H9 (cell line): ENCODE data around the gene FUT6. TPM values are rescaled to one million over a fixed set of nuclear protein-coding genes. Genes with fewer than 3 reads are reported as not detected.

Source experiments
- DNase-seq: peaks from one replicate; pipeline ENCODE4 v3.0.0-alpha.2; 2017
- H2AFZ ChIP-seq: one replicate; pipeline ENCODE4 v1.6.1; 2013; ENCODE audit warnings: mild to moderate bottlenecking, low read length, control low read depth, moderate library complexity
- H2AK5ac ChIP-seq: 2 replicates; pipeline ENCODE4 v1.6.1; 2013; ENCODE audit warnings: low read length, control low read depth, mixed read lengths; ENCODE audit not compliant: insufficient read length
- H2BK120ac ChIP-seq: one replicate; pipeline ENCODE4 v1.6.1; 2013; ENCODE audit warnings: low read depth, mild to moderate bottlenecking, low read length, control low read depth, inconsistent platforms; ENCODE audit not compliant: poor library complexity, severe bottlenecking
- H2BK12ac ChIP-seq: 2 replicates; pipeline ENCODE4 v1.6.1; 2013; ENCODE audit warnings: low read length, control low read depth, mixed read lengths, low read depth; ENCODE audit not compliant: insufficient read length
- H2BK15ac ChIP-seq: 2 replicates; pipeline ENCODE4 v1.6.1; 2013; ENCODE audit warnings: low read depth, low read length, control low read depth
- H2BK20ac ChIP-seq: one replicate; pipeline ENCODE4 v1.6.1; 2013; ENCODE audit warnings: low read depth, mild to moderate bottlenecking, low read length, control low read depth, inconsistent platforms; ENCODE audit not compliant: poor library complexity, severe bottlenecking
- H2BK5ac ChIP-seq: 2 replicates; pipeline ENCODE4 v1.6.1; 2013; ENCODE audit warnings: low read length, control low read depth, mixed read lengths; ENCODE audit not compliant: insufficient read length
- H3K14ac ChIP-seq: 2 replicates; pipeline ENCODE4 v1.6.1; 2013; ENCODE audit warnings: low read length, control low read depth; ENCODE audit not compliant: insufficient read depth
- H3K18ac ChIP-seq: 2 replicates; pipeline ENCODE4 v1.6.1; 2013; ENCODE audit warnings: low read depth, mild to moderate bottlenecking, mixed read lengths, low read length, control low read depth; ENCODE audit not compliant: insufficient read length
- H3K23ac ChIP-seq: 2 replicates; pipeline ENCODE4 v1.6.1; 2013; ENCODE audit warnings: low read length, control low read depth, mixed read lengths, low read depth; ENCODE audit not compliant: insufficient read length
- H3K23me2 ChIP-seq: 2 replicates; pipeline ENCODE4 v1.6.1; 2013; ENCODE audit warnings: low read depth, mild to moderate bottlenecking, mixed read lengths, low read length, control low read depth; ENCODE audit not compliant: insufficient read length, poor library complexity, severe bottlenecking
- H3K27ac ChIP-seq: 2 replicates; pipeline ENCODE4 v1.5.1; 2013; ENCODE audit warnings: low read length, control low read depth, mixed read lengths, low read depth; ENCODE audit not compliant: insufficient read length
- H3K27me3 ChIP-seq: 2 replicates; pipeline ENCODE4 v1.6.1; 2013; ENCODE audit warnings: low read length, control low read depth, inconsistent platforms; ENCODE audit not compliant: insufficient read depth
- H3K4ac ChIP-seq: 2 replicates; pipeline ENCODE4 v1.6.1; 2013; ENCODE audit warnings: low read depth, mild to moderate bottlenecking, control low read depth, inconsistent platforms, low read length, moderate library complexity
- H3K4me1 ChIP-seq: 2 replicates; pipeline ENCODE4 v1.6.1; 2013; ENCODE audit warnings: low read length, control low read depth, inconsistent platforms; ENCODE audit not compliant: insufficient read depth
- H3K4me2 ChIP-seq: 2 replicates; pipeline ENCODE4 v1.6.1; 2013; ENCODE audit warnings: low read length, control low read depth, mixed read lengths; ENCODE audit not compliant: insufficient read length, insufficient read depth
- H3K56ac ChIP-seq: 2 replicates; pipeline ENCODE4 v1.6.1; 2013; ENCODE audit warnings: low read depth, mild to moderate bottlenecking, mixed read lengths, low read length, control low read depth; ENCODE audit not compliant: insufficient read length
- H3K79me1 ChIP-seq: 2 replicates; pipeline ENCODE4 v1.6.1; 2013; ENCODE audit warnings: low read depth, mild to moderate bottlenecking, moderate library complexity, low read length, control low read depth, inconsistent platforms; ENCODE audit not compliant: insufficient read depth, poor library complexity, severe bottlenecking
- H3K79me2 ChIP-seq: 2 replicates; pipeline ENCODE4 v1.6.1; 2013; ENCODE audit warnings: low read length, control low read depth, inconsistent platforms; ENCODE audit not compliant: insufficient read depth
- H3K9ac ChIP-seq: 2 replicates; pipeline ENCODE4 v1.6.1; 2013; ENCODE audit warnings: low read length, control low read depth, mixed read lengths; ENCODE audit not compliant: insufficient read length; ENCODE audit errors: extremely low read depth
- H3K9me3 ChIP-seq: one replicate; pipeline ENCODE4 v1.6.1; 2013; ENCODE audit warnings: low read depth, low read length, inconsistent platforms; ENCODE audit not compliant: control insufficient read depth
- H3T11ph ChIP-seq: one replicate; pipeline ENCODE4 v1.6.1; 2013; ENCODE audit warnings: mild to moderate bottlenecking, low read length, control low read depth, inconsistent platforms
- H4K20me1 ChIP-seq: one replicate; pipeline ENCODE4 v1.6.1; 2013; ENCODE audit not compliant: control insufficient read depth, insufficient read length, insufficient read depth
- H4K5ac ChIP-seq: 2 replicates; pipeline ENCODE4 v1.6.1; 2013; ENCODE audit warnings: low read depth, mild to moderate bottlenecking, mixed read lengths, low read length, control low read depth; ENCODE audit not compliant: insufficient read length
- H4K8ac ChIP-seq: replicated peaks from 2 replicates; pipeline ENCODE4 v1.6.1; 2013; ENCODE audit warnings: low read length, control low read depth, mixed read lengths, low read depth; ENCODE audit not compliant: insufficient read length
- H4K91ac ChIP-seq: 2 replicates; pipeline ENCODE4 v1.6.1; 2013; ENCODE audit warnings: low read depth, mild to moderate bottlenecking, moderate library complexity, mixed read lengths, low read length, control low read depth; ENCODE audit not compliant: insufficient read length
- H3K27ac Mint-ChIP-seq, 3 experiments: 2 replicates in 2 of 3; 3 replicates in 1 of 3; pipeline ENCODE4 v1.8.0; 2020 to 2021; ENCODE audit warnings: mixed read lengths in 3 of 3, mild to moderate bottlenecking in 1 of 3, moderate library complexity in 1 of 3
- H3K27me3 Mint-ChIP-seq: 2 replicates; pipeline ENCODE4 v1.8.0; 2021; ENCODE audit warnings: low read depth, mild to moderate bottlenecking, moderate library complexity, mixed read lengths
- H3K36me3 Mint-ChIP-seq, 3 experiments: 2 replicates in 2 of 3; 3 replicates in 1 of 3; pipeline ENCODE4 v1.8.0; 2020 to 2021; ENCODE audit warnings: low read depth in 3 of 3, mixed read lengths in 3 of 3; ENCODE audit not compliant: insufficient read depth in 1 of 3
- H3K4me1 Mint-ChIP-seq, 2 experiments: 2 replicates each; pipeline ENCODE4 v1.8.0; 2020; ENCODE audit warnings: mixed read lengths in 2 of 2
- H3K4me3 Mint-ChIP-seq, 2 experiments: 2 replicates in 1 of 2; 3 replicates in 1 of 2; pipeline ENCODE4 v1.8.0; 2020 to 2021; ENCODE audit warnings: mild to moderate bottlenecking in 2 of 2, mixed read lengths in 2 of 2, moderate library complexity in 1 of 2
- H3K9me3 Mint-ChIP-seq, 2 experiments: 2 replicates in 1 of 2; 3 replicates in 1 of 2; pipeline ENCODE4 v1.8.0; 2020; ENCODE audit warnings: mild to moderate bottlenecking in 2 of 2, mixed read lengths in 2 of 2, moderate library complexity in 1 of 2
- CTCF ChIP-seq: fragments of 200-600 bp; sonication (generic); conservative IDR thresholded peaks from 3 replicates; pipeline ENCODE4 v1.8.0; 2021; ENCODE audit warnings: antibody characterized with exemption, mild to moderate bottlenecking
- WGBS: extraction: QIAGEN DNeasy Blood & Tissue Kit; methylation state at CpG from one replicate; pipeline ENCODE4 v1.1.7; 2013; ENCODE audit warnings: missing lambda C conversion rate, low lambda C conversion rate, mixed read lengths; ENCODE audit not compliant: insufficient read length; ENCODE audit errors: extremely low coverage; 5-methylcytosine and 5-hydroxymethylcytosine counted together
- total RNA-seq: library from RNA; stranded (reverse); gene quantifications from 2 replicates; pipeline ENCODE4 v1.2.1, GENCODE V29; 2021

FUT6 gene
- total RNA-seq, 1 experiment from 2014 or later: 0.13 TPM

- Histone ChIP-seq H2BK12ac (no peak overlapping the region), H4K8ac (no peak overlapping the region), H3K4me2 (no peak overlapping the region), H3K27me3 (no peaks in the 10 kb centered on the region), H3K23me2 (no peaks in the 10 kb centered on the region), H3K56ac (no peak overlapping the region), H3K14ac (no peak overlapping the region), H2BK20ac (no peak overlapping the region), H4K5ac (no peak overlapping the region), H2AFZ (no peak overlapping the region), H4K91ac (no peak overlapping the region), H4K20me1 (no peaks in the 10 kb centered on the region), H3K18ac (no peak overlapping the region), H3K4ac (no peak overlapping the region), H3K23ac (no peak overlapping the region), H3T11ph (no peak overlapping the region), H3K79me1 (no peaks in the 10 kb centered on the region), H3K79me2 (no peaks in the 10 kb centered on the region), H2AK5ac (no peak overlapping the region), H3K9me3 (no peaks in the 10 kb centered on the region), H3K4me1 (no peaks in the 10 kb centered on the region), H2BK120ac (no peak overlapping the region), H3K27ac (no peak overlapping the region), H2BK5ac (no peak overlapping the region), H2BK15ac (no peak overlapping the region), H3K9ac (no peak overlapping the region)
- Mint-ChIP-seq H3K4me3 (peak overlapping the region in 1 of 2 experiments; percentile 5; a peak in 1 of 5 replicates), H3K4me1 (peaks cover 0 to 8% of the 10 kb centered on the region in 2 experiments; a peak in 3 of 4 replicates), H3K36me3 (peaks cover 11 to 28% (median 23%) of the 10 kb centered on the region in 3 experiments), H3K27me3 (peaks cover 2% of the 10 kb centered on the region), H3K9me3 (no peaks in the 10 kb centered on the region; a peak in 2 of 5 replicates), H3K27ac (no peak overlapping the region)
- no CpG with 5 or more reads among the region's 18 CpGs for WGBS
- no peak for DNase-seq
- TF ChIP-seq CTCF: no peak
Observed at GRCh38 chr19:5792224-5792623, 47.3 kb downstream of the FUT6 start.
